Neural cell (in vitro differentiated cells): ENCODE results near the gene DENND4C.

ENCODE experiments used
- EP300 ChIP-seq: fragments of 450-650 bp; conservative IDR thresholded peaks from 2 replicates; pipeline ENCODE4 v1.6.1; 2014; ENCODE audit warnings: antibody characterized with exemption, mild to moderate bottlenecking, moderate library complexity; ENCODE audit not compliant: poor library complexity, severe bottlenecking
- EZH2 ChIP-seq: fragments of 200-600, 300-800 bp; shearing (Covaris generic), sonication (generic); IDR thresholded peaks from 2 replicates; pipeline ENCODE4 v1.6.1; 2014; ENCODE audit warnings: antibody characterized with exemption, low read length, borderline replicate concordance, mild to moderate bottlenecking; ENCODE audit not compliant: insufficient read depth, poor library complexity, severe bottlenecking
- MXI1 ChIP-seq: fragments of 450-650 bp; conservative IDR thresholded peaks from 2 replicates; pipeline ENCODE4 v1.6.1; 2014; ENCODE audit warnings: antibody characterized with exemption, mild to moderate bottlenecking; ENCODE audit not compliant: poor library complexity, severe bottlenecking
- POLR2AphosphoS5 ChIP-seq: IDR thresholded peaks from 2 replicates; pipeline ENCODE4 v1.6.1; 2012
- RAD21 ChIP-seq: fragments of 450-650 bp; conservative IDR thresholded peaks from 2 replicates; pipeline ENCODE4 v1.6.1; 2014; ENCODE audit warnings: antibody characterized with exemption, mild to moderate bottlenecking, moderate library complexity
- SMC3 ChIP-seq: fragments of 450-650 bp; conservative IDR thresholded peaks from 2 replicates; pipeline ENCODE4 v1.6.1; 2014; ENCODE audit warnings: antibody characterized with exemption, mild to moderate bottlenecking, moderate library complexity; ENCODE audit not compliant: poor library complexity
- TAF1 ChIP-seq: IDR thresholded peaks from 2 replicates; pipeline ENCODE4 v1.6.1; 2012; ENCODE audit warnings: low read depth
- TF ChIP-seq, protein P1 (sequence below): fragments of 450-650 bp; IDR thresholded peaks from 2 replicates; pipeline ENCODE4 v1.5.1; 2014; ENCODE audit warnings: antibody characterized with exemption, mild to moderate bottlenecking, moderate library complexity; ENCODE audit not compliant: poor library complexity, severe bottlenecking
- TF ChIP-seq, protein P2 (sequence below): IDR thresholded peaks from 2 replicates; pipeline ENCODE4 v1.6.1; 2012; ENCODE audit warnings: borderline replicate concordance

DNA sequence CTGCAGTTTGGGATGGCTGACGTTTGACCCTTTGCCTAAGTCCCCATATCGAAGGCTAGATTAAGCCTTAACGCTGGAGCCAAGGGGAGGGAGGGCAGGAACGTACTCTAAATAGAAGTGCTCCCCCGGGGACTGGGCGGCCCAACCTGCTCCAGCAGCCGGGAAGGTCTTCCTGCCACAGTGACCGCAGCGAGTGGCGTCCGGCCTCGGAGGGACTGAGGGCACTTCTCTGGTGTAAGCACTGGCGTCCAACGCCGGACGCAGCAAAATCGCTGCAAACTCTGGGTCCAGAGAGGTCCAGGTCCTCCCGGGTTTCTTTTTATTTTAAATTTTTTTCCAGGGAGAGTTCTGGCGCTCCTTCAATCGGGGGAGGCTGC, 177.8 kb downstream of the DENND4C start:
- no peak for TF ChIP-seq EP300
- TF ChIP-seq, protein P1, sequence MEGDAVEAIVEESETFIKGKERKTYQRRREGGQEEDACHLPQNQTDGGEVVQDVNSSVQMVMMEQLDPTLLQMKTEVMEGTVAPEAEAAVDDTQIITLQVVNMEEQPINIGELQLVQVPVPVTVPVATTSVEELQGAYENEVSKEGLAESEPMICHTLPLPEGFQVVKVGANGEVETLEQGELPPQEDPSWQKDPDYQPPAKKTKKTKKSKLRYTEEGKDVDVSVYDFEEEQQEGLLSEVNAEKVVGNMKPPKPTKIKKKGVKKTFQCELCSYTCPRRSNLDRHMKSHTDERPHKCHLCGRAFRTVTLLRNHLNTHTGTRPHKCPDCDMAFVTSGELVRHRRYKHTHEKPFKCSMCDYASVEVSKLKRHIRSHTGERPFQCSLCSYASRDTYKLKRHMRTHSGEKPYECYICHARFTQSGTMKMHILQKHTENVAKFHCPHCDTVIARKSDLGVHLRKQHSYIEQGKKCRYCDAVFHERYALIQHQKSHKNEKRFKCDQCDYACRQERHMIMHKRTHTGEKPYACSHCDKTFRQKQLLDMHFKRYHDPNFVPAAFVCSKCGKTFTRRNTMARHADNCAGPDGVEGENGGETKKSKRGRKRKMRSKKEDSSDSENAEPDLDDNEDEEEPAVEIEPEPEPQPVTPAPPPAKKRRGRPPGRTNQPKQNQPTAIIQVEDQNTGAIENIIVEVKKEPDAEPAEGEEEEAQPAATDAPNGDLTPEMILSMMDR, result no peak
- TF ChIP-seq TAF1, result no peak
- TF ChIP-seq POLR2AphosphoS5, result no peak
- TF ChIP-seq, protein P2, sequence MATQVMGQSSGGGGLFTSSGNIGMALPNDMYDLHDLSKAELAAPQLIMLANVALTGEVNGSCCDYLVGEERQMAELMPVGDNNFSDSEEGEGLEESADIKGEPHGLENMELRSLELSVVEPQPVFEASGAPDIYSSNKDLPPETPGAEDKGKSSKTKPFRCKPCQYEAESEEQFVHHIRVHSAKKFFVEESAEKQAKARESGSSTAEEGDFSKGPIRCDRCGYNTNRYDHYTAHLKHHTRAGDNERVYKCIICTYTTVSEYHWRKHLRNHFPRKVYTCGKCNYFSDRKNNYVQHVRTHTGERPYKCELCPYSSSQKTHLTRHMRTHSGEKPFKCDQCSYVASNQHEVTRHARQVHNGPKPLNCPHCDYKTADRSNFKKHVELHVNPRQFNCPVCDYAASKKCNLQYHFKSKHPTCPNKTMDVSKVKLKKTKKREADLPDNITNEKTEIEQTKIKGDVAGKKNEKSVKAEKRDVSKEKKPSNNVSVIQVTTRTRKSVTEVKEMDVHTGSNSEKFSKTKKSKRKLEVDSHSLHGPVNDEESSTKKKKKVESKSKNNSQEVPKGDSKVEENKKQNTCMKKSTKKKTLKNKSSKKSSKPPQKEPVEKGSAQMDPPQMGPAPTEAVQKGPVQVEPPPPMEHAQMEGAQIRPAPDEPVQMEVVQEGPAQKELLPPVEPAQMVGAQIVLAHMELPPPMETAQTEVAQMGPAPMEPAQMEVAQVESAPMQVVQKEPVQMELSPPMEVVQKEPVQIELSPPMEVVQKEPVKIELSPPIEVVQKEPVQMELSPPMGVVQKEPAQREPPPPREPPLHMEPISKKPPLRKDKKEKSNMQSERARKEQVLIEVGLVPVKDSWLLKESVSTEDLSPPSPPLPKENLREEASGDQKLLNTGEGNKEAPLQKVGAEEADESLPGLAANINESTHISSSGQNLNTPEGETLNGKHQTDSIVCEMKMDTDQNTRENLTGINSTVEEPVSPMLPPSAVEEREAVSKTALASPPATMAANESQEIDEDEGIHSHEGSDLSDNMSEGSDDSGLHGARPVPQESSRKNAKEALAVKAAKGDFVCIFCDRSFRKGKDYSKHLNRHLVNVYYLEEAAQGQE, result no peak
- no peak for TF ChIP-seq SMC3
- TF ChIP-seq RAD21, result no peak
- TF ChIP-seq EZH2, result no peak
- TF ChIP-seq MXI1, result no peak
